Upper lobe of left lung (tissue), 6 donors: ENCODE measurements around the gene ITGA1. TPM values are rescaled to one million over a fixed set of nuclear protein-coding genes. Genes with fewer than 3 reads are reported as not detected.

Experiments
- ATAC-seq, 2 donors: fragments of 200-7000 bp; cut with Tn5 transposase; one replicate each; pipeline ENCODE4 v1.9.1; 2022; ENCODE audit warnings: mild to moderate bottlenecking in 2 of 2, moderate library complexity in 2 of 2; ENCODE audit not compliant: low FRiP score in 2 of 2
- DNase-seq, 2 donors: peaks; one replicate each; pipeline ENCODE4 v3.0.0-alpha.2; 2019 to 2020
- H3K27ac ChIP-seq, 4 donors: fragments of 200-600 bp; sonication (generic); one replicate each; pipeline ENCODE4 v1.5.1; 2016 to 2019
- H3K27me3 ChIP-seq, 4 donors: fragments of 200-600 bp; sonication (generic); one replicate each; pipeline ENCODE4 v1.5.1; 2017 to 2019
- H3K36me3 ChIP-seq, 4 donors: fragments of 200-600 bp; sonication (generic); one replicate each; pipeline ENCODE4 v1.5.1; 2016 to 2019
- H3K4me1 ChIP-seq, 4 donors: fragments of 200-600 bp; sonication (generic); one replicate each; pipeline ENCODE4 v1.5.1; 2018 to 2019
- H3K4me3 ChIP-seq, 4 donors: fragments of 200-600 bp; sonication (generic); one replicate each; pipeline ENCODE4 v1.5.1; 2017 to 2019; ENCODE audit warnings: mild to moderate bottlenecking in 2 of 4, moderate library complexity in 1 of 4
- H3K9me3 ChIP-seq, 4 donors: fragments of 200-600 bp; sonication (generic); one replicate each; pipeline ENCODE4 v1.5.1; 2018 to 2019
- EP300 ChIP-seq, 4 donors: sonication (generic); formaldehyde crosslinking; IDR thresholded peaks; one replicate each; pipeline ENCODE4 v1.5.1; 2017; ENCODE audit warnings: antibody characterized with exemption in 4 of 4, control low read depth in 2 of 4
- POLR2A ChIP-seq, 4 donors: fragments of 450-650 bp; IDR thresholded peaks; one replicate each; pipeline ENCODE4 v1.5.1; 2016 to 2017; ENCODE audit warnings: antibody characterized with exemption in 4 of 4, mild to moderate bottlenecking in 2 of 4
- POLR2AphosphoS5 ChIP-seq, 2 donors: sonication (generic); formaldehyde crosslinking; IDR thresholded peaks; one replicate each; pipeline ENCODE4 v1.5.1; 2017; ENCODE audit warnings: antibody characterized with exemption in 2 of 2
- WGBS, 2 donors: methylation state at CpG; one replicate each; pipeline ENCODE4 v1.1.5; 2017 to 2018; 5-methylcytosine and 5-hydroxymethylcytosine counted together
- total RNA-seq, 6 donors: library from RNA; depleted of rRNA in 4 of 6; stranded (reverse); fragments of >200 nt in 4 of 6; gene quantifications; one replicate each; pipeline versions ENCODE4 v1.1.0 to v1.2.1, GENCODE V29; 2016 to 2021
- TF ChIP-seq, protein P1 (sequence below), 6 experiments: fragments of 450-650 bp in 4 of 6; fragments of 200-600 bp in 2 of 6; sonication (generic) in 2 of 6; IDR thresholded peaks; one replicate each; pipeline ENCODE4 v1.5.1; 2016 to 2019; ENCODE audit warnings: antibody characterized with exemption in 6 of 6
- donor health status: DM: no; HTN: no; CAD: no; lungs with moderate emphysema.
- donor health status: DM: no; HTN: yes; CAD: no; lungs with severe emphysema.

ITGA1 gene
- total RNA-seq, 6 donors from 2014 or later = 19.9 to 134 (median 60.8) TPM

DNA sequence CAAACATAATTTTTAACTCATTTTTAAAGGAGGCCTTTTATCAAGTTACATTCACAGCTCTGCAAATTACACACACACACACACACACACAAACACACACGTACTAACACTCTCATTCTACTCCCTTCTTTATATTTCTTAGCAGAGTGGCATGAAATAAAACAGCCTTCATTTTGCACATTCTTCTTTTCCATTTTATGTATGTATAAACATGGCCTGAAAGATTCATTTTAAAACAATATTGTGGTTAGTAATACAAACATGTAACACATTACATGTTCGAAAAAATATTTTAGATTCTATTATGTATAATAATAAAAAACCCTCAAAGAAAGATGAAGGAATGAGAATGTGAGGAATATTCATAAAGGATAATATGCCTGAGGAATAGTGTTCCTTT lies 115.4 kb downstream of the ITGA1 start:
- H3K27me3 ChIP-seq = no peaks in the 10 kb centered on the region
- peaks cover 0 to 43% (median 0%) of the 10 kb centered on the region in 4 donors for H3K36me3 ChIP-seq
- H3K4me3 ChIP-seq = no peak overlapping the region
- H3K9me3 ChIP-seq = no peaks in the 10 kb centered on the region
- TF ChIP-seq, protein P1, sequence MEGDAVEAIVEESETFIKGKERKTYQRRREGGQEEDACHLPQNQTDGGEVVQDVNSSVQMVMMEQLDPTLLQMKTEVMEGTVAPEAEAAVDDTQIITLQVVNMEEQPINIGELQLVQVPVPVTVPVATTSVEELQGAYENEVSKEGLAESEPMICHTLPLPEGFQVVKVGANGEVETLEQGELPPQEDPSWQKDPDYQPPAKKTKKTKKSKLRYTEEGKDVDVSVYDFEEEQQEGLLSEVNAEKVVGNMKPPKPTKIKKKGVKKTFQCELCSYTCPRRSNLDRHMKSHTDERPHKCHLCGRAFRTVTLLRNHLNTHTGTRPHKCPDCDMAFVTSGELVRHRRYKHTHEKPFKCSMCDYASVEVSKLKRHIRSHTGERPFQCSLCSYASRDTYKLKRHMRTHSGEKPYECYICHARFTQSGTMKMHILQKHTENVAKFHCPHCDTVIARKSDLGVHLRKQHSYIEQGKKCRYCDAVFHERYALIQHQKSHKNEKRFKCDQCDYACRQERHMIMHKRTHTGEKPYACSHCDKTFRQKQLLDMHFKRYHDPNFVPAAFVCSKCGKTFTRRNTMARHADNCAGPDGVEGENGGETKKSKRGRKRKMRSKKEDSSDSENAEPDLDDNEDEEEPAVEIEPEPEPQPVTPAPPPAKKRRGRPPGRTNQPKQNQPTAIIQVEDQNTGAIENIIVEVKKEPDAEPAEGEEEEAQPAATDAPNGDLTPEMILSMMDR (IDR thresholded peaks at IDR 0.05) = no peak
- TF ChIP-seq POLR2AphosphoS5 (IDR thresholded peaks at IDR 0.05) (no peak), POLR2A (IDR thresholded peaks at IDR 0.05) (no peak), EP300 (IDR thresholded peaks at IDR 0.05) (no peak)
- no peaks in the 10 kb centered on the region for H3K4me1 ChIP-seq
- 78 to 84% methylated on average over 2 of the region's 2 CpGs for WGBS, 2 donors
- DNase-seq = no peak
- H3K27ac ChIP-seq = no peak overlapping the region
- ATAC-seq = no peak

DNA sequence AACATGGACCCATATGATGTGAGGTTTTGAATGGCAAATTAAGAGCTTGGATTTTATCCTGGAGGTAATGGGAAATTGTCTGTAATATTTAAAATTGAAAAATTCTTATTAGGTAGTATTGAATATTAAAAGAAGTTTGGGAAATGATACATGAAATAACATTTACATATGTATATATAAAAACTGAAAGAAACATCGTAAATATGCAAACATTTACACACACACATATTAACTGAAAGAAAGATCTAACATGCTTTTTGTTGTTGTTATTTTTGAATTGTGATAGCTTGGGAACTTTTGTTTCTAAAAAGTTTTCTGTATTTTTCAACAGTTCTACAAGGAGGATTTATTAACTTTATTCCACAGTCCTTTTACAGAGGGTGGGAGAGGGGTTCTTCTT lies 118.6 kb downstream of the ITGA1 start:
- DNase-seq (no peak), ATAC-seq (no peak)
- H3K4me1 ChIP-seq = peaks cover 0 to 7% (median 3%) of the 10 kb centered on the region in 4 donors
- peaks cover 0 to 30% (median 0%) of the 10 kb centered on the region in 4 donors for H3K36me3 ChIP-seq
- no peak overlapping the region for H3K4me3 ChIP-seq
- H3K9me3 ChIP-seq = no peaks in the 10 kb centered on the region
- H3K27ac ChIP-seq = no peak overlapping the region
- H3K27me3 ChIP-seq = no peaks in the 10 kb centered on the region
- no peak for TF ChIP-seq POLR2AphosphoS5 (IDR thresholded peaks at IDR 0.05)
- WGBS, 2 donors = 95 to 96% methylated on average over 1 of the region's 1 CpG

DNA sequence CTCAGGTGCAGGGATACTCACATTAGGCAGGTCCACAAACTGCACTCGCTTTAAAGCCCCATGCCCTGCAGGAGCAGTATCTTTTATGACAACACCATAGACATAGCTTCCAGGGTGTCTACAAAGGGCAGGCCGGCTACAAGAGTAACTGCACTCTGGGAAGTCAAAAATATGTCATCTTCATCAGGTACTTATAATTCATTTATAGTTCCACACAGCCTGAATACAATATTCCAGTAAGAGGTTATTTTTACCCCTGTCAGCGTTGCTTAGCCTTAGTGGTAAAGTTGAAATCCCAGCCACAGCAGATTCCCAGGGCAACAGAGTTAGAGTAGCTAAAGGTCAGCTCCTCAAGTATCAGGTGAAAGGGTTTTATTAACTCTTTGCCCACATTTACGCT lies 119.1 kb downstream of the ITGA1 start:
- Histone ChIP-seq H3K9me3 (no peaks in the 10 kb centered on the region), H3K36me3 (peaks cover 0 to 27% (median 0%) of the 10 kb centered on the region in 4 donors), H3K4me1 (peaks cover 0 to 7% (median 3%) of the 10 kb centered on the region in 4 donors), H3K4me3 (no peak overlapping the region), H3K27ac (no peak overlapping the region), H3K27me3 (no peaks in the 10 kb centered on the region)
- 94 to 96% methylated on average over 4 of the region's 4 CpGs for WGBS, 2 donors
- ATAC-seq = no peak
- TF ChIP-seq, protein P1 (IDR thresholded peaks at IDR 0.05) = no peak
- TF ChIP-seq POLR2AphosphoS5 (IDR thresholded peaks at IDR 0.05) (no peak), POLR2A (IDR thresholded peaks at IDR 0.05) (no peak), EP300 (IDR thresholded peaks at IDR 0.05) (no peak)
- DNase-seq = no peak

DNA sequence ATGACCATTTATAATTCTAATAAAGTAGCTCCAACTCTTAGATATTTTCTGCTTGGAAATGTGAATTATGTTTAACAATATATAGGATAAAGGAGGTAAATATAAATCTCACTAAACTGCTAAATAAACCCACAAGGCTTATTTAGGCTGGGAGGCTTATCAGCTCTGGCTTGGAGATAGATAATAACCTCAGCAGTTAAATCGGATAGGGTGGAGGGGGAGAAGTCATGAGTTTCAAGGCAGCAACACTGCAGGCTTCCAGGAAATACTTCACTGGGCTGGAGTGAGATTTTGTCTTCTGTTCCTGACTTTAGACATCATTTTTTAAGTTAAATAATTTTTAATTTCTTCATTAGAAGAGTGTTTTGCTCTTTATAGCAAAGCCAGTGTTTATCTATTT lies 121.5 kb downstream of the ITGA1 start:
- peaks cover 0 to 7% (median 0%) of the 10 kb centered on the region in 4 donors for H3K36me3 ChIP-seq
- H3K27me3 ChIP-seq = no peaks in the 10 kb centered on the region
- DNase-seq = no peak
- TF ChIP-seq POLR2A (IDR thresholded peaks at IDR 0.05) (no peak), EP300 (IDR thresholded peaks at IDR 0.05) (no peak), POLR2AphosphoS5 (IDR thresholded peaks at IDR 0.05) (no peak)
- TF ChIP-seq, protein P1 (IDR thresholded peaks at IDR 0.05) = no peak
- 30 to 45% methylated on average over 1 of the region's 1 CpG for WGBS, 2 donors
- peaks cover 0 to 7% (median 3%) of the 10 kb centered on the region in 4 donors for H3K4me1 ChIP-seq
- ATAC-seq = no peak
- no peaks in the 10 kb centered on the region for H3K9me3 ChIP-seq
- peak overlapping the region in 3 of 4 donors; percentile 4 to 64 (median 18) for H3K27ac ChIP-seq
- H3K4me3 ChIP-seq = no peak overlapping the region

DNA sequence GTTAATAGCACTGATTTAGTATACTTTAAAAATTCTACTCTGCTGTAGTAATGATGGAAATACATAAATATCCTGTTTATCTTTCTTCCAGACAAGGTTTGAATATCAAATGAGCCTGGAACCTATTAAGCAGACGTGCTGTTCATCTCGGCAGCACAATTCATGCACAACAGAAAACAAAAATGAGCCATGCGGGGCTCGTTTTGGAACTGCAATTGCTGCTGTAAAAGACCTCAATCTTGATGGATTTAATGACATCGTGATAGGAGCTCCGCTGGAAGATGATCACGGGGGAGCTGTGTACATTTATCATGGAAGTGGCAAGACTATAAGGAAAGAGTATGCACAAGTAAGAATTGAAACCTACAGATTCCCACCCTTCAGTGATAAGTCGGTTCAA lies 122.4 kb downstream of the ITGA1 start:
- H3K36me3 ChIP-seq = peaks cover 0 to 5% (median 0%) of the 10 kb centered on the region in 4 donors
- no peak overlapping the region for H3K4me3 ChIP-seq
- 60 to 71% methylated on average over 8 of the region's 8 CpGs for WGBS, 2 donors
- no peaks in the 10 kb centered on the region for H3K27me3 ChIP-seq
- DNase-seq (no peak), ATAC-seq (no peak)
- H3K27ac ChIP-seq = peak overlapping the region in 3 of 4 donors; percentile 4 to 66 (median 64)
- H3K9me3 ChIP-seq = no peaks in the 10 kb centered on the region
- no peak for TF ChIP-seq EP300 (IDR thresholded peaks at IDR 0.05)
- no peak for TF ChIP-seq POLR2A (IDR thresholded peaks at IDR 0.05)
- TF ChIP-seq, protein P1 (IDR thresholded peaks at IDR 0.05) = no peak
- peaks cover 0 to 9% (median 6%) of the 10 kb centered on the region in 4 donors for H3K4me1 ChIP-seq
